Activated effector memory CD4-positive, alpha-beta T cell treated with anti-CD3 and anti-CD28 coated beads, Interleukin-2, amount 50 U/mL, for 16 hours (primary cell): ENCODE data around the gene LRP1-AS.

Experiments used
- DNase-seq: peaks from one replicate; pipeline ENCODE4 v3.0.0-alpha.2; 2020

LRP1-AS gene

DNA sequence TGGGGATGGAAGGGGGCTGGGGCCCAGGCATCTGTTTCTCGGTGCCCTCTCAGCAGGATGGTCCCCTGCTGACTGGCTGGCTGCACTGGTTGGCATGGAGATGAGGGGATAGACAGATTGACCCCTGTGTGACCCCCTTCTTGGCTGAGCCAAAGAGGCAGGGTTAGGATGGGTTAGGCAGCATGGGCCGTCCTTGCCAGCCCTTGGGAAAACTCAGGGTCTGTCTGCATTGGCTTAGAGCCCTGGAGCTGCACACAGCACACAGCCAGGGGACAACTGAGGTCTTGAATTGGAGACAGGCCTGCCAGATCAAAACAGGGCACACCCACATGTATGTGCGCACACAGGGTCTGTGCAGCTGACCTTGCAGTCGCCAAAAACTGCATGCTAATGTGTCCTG, 11.2 kb upstream of the LRP1-AS start:
- no peak for DNase-seq

DNA sequence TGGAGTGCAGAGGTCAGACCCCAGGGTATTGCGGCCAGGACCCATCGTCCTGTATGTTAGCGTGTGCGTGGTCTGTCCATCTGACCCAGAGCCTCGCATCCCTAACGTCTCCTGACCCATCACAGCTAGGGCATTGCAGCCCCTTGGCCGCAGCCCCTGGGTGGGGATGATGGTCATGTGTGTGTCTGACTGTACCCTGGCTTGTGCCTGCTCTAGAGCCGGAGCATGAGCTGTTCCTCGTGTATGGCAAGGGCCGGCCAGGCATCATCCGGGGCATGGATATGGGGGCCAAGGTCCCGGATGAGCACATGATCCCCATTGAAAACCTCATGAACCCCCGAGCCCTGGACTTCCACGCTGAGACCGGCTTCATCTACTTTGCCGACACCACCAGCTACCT, 10.8 kb upstream of the LRP1-AS start:
- no peak for DNase-seq

DNA sequence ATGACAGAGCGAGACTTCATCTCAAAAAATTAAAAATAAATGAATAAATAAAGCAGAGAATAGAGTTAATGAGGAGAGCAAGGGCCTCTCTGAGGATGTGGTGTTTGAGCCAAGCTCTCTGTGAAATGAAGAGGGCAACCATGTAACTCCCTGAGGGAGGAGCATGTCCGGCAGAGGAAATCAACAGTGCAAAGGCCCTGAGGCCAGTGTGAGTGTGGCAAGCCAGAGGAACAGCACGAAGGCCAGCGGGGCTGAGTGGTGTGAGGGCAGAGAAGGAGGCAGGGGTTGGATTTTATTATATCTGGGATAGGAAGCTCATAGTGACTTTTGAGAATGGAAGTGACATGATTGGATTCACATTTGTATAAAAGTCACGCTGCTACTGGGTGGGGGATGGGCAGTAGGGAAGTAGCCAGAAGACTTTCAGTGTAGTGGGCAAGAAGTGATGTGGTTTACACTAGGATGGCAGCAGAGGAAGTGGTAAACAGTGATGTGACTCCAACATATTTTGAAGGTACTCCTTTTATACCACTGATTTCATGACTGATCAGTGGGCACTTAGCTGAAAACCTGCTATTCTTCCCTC, 10.3 kb upstream of the LRP1-AS start:
- no peak for DNase-seq

DNA sequence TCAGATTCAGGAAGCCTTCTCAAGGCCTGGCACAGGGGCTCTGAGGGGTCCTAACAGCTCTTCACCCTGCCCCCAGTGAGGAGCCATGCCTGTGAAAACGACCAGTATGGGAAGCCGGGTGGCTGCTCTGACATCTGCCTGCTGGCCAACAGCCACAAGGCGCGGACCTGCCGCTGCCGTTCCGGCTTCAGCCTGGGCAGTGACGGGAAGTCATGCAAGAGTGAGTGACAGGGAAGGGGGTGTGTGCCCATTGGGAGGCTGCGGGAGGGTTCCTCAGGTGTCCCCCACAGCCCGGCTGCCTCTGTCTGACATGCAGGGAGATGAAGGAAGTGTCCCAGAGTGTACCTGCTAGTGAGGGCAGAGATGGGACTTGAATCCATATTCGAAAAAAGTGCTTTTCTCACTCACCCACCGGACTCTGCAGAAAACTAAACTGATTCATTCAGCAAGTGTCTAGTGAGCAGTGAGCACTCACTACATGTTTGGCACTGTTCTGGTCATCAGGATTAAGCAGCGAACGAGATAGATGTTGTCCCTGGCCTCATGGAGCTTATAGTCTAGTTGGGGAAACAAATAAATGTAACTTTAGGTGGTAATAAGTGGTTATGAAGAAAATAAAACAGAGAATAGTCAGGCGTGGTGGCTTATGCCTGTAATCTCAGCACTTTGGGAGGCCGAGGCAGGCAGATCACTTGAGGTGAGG, 9.4 kb upstream of the LRP1-AS start:
- DNase-seq: no peak

DNA sequence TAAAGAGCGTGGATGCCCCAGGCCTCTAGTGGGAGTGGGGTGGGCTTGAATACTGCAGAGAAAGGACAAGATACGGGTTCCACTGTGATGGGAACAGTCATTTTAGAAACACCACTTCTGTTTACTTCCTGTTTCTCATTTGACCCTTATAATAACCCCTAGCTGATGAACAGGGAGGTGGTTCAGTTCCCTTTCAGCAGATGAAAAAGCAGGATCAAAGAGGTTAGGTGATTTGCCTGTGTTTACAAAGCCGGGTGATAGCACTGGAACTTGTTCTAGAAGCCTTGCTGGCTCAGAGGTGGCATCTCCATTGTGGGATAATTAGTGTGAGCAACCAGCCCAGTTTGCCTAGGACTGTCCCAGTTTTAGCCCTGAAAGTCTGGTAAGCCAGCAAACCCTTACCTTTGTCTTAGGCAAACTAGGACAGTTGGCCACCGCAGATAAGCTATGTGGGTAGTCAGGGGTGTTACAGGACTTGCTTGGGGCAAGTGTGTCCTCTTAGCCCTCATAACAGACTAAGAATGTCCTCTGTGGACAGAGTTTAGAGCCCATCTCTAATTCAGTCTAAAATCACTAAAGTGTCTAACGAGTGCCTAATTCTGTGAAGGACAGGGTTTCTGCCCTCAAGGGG, 7.5 kb upstream of the LRP1-AS start:
- DNase-seq: no peak

DNA sequence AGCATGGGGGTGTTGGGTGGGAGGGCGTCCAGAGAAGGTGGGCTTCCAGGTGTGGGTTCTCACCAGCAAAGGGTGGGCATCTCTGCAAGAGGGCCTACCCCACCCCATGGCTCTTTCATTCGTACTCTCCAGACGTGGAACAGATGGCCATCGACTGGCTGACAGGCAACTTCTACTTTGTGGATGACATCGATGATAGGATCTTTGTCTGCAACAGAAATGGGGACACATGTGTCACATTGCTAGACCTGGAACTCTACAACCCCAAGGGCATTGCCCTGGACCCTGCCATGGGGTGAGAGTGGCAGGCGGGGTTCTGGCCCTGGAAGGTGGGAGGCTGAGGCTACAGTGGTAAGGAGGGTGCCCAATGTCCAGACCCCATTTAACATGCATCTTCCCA, 6.7 kb upstream of the LRP1-AS start:
- no peak for DNase-seq

DNA sequence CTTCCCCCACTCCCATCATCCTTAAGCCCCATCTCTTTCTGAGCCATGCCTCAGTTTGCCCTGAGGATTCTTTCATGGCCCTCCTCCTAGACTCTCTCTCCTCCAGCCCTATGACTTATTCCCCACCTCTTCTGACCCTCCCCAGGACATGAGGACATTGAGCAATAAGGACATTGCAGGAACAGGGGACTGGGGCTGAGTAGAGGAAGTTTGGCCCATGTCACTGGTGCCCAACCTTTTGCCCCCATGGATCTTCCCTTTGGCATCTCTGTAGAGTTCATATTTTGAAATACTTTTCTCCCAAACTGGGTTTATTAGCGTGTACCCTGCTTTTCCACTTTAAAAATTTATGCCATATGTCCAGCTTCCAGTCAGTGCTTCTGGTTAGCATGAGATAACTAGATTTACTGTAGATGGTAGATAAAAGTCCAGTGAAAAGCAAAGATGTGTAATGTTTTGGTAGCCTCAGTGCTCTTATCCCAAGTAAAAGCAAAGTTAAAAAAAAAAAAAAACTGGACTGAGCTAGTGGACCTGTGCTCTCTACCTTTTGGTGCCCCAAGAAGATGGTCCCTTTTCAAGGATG, 6.1 kb upstream of the LRP1-AS start:
- no peak for DNase-seq

DNA sequence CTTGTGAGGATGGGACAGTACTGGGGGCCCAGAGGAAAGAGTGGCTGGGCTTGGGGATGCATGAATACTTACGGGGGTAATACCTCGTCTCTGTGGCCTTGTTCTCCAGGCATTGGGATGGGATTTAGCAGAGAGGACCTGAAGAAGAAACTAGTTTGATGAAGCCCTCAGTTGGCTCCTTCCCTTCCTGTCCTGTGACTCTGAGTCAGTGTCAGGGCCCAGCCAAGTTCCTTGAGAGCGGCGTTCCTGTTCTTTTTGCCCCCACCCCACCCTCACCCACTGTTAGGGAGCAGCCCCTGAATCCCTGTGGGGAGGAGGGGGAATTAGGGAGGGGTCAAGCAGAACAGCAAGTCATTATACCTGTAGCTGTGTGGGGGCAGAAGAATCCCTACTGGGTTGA, 5.2 kb upstream of the LRP1-AS start:
- no peak for DNase-seq

DNA sequence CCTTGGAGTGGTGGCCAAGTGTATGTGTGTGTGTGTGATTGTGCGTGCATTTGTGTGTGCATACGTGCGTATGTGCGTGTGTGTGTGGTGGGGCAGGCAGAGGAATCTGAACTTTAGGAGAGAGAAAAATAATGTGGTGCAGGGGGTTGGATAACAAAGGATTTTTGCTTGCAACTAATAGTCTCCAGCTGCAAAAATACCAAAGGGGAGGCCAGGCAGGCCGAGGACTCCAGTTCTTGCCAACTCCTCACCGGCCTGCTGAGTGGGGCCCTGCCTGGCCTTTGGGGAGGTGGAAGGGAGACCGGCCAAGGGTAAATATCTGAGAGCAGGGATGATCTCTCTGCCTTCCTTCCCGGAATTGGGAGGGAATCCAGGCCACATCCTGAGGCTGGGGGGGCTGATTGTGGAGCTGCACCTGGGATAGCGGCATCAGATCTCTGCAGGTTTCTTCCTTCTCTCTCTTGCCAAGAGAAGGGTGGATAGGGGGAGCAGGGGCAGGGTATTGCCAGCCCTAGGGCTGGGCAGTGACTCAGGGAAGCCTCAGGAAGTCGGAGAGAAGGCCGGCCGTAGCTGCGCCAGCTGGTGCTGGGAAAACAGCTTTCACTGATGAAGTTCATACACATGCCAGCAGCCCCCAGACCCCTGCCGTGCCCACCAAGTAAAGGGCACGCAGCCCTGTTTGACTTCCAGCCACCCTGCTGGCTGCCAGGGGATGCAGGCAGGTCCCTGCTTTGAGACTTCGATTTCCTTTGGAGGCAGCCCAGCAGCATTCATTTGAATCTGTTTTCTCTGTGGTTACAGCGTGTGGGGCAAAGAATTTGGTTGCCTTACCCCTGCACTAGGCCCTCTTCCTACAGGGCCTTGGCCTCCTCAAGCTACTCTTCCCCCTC, 4.6 kb upstream of the LRP1-AS start:
- DNase-seq: no peak

DNA sequence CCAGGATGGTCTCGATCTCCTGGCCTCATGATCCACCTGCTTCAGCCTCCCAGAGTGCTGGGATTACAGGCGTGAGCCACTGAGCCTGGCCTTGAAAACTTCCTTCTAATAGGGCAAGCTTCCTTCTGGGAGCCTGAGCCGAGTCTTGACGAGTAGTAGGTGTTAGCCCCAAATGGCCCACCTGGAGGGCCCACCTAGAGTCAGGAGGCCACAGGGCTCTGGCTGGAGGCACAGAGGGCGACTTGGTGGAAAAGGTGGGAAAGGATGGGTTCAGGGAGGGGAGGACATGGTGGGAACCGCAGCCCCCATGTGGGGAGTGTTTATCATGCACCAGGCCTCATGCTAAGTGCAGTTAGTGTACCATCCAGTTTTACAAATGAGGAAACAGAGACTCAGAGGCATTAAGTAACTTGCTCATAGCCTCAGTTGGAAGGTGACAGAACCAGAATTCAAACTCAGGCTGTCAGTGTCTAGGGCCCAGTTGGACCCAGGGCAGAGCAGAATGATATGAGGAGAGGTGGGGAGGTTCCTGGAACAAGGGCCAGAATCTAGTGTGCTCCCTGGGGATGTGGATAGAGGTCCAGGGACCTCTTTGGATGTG, 3.1 kb upstream of the LRP1-AS start:
- no peak for DNase-seq

DNA sequence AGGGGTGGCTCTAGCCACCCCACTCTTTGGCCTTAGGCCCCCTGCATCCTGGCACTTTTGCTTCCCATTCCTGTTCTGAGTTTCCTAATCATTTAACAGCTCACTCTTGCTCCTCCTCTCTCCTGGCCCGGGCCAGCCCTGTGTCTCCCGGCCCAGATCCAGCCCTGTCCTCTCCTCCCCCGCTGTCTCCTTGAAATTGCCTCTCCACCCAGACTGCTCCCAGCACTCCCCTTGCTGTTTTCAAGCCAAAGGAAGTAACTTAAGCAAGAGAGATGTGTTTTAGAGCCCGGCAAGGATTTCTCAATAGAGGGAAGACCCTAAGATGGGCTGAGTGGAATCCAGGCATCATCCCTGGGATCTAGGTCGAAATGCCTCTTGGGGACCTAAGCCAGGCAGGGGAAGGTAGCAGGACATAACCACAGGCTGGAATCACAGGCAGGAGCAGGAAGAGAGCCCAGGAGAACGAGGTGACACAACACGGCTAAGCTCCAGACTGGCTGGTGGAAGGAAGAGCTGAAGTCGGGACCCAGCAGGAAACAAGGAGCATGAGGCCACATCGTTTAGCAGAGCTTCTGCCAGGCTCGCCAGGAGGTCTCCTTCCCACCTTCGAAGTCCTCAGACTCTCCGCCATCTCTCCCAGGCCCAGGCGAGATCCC, 2.0 kb upstream of the LRP1-AS start:
- DNase-seq: no peak

DNA sequence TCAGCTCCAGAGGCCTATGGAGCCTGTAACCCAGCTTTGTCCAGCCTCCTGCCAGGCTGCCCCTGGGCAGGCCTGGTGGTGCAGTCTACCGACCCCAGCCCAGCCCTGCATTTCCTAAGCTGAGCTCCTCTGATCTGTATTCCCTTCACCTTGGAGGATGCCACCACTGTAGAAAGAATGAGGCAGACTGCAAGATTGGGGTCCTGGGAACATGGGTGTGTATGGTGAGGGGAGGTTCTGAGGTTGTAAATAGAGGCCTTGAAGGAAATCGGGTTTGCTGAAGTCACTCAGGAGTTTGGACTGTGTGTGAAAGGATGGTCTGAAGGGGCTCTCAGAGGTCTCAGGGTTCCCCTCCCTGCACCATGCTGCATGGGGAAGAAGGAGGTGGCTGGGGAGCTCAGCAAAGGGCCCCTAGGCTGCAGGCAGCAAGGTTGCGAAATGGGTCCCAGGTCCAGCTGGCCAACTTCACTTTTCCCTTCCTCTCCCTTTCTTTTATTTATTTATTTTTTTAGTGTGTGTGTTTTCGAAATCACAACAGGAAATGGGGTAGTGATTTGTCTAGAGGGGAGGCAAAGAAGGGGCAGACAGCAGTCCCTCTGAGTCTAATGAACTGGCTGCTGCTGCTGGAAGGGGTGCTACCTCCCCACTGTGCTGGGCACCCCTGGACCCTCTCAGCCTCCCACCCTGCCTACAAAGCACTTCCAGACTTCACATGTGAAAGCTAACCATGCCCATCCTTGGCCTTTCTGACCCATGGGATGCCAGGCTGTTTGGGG, 1.2 kb upstream of the LRP1-AS start:
- no peak for DNase-seq

DNA sequence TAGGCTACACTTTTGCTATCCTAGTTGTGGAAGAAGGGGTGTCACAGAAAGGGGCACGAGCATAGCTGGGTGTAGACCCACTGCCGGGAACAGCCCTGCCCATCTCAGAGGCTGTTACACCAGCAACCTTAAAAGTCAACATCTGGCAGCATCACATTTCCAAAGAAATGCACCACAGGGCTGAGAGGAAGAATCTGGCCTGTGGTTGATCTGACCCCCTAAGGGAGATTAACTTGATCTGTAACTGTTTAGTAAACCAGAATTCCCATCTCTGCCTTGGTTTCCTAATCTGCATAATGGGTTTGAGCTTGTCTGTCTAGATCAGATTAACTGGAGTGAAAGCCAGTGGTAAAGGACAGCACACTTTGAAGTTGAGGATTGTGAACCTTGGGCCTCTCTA, 1.3 kb downstream of the LRP1-AS start:
- no peak for DNase-seq

DNA sequence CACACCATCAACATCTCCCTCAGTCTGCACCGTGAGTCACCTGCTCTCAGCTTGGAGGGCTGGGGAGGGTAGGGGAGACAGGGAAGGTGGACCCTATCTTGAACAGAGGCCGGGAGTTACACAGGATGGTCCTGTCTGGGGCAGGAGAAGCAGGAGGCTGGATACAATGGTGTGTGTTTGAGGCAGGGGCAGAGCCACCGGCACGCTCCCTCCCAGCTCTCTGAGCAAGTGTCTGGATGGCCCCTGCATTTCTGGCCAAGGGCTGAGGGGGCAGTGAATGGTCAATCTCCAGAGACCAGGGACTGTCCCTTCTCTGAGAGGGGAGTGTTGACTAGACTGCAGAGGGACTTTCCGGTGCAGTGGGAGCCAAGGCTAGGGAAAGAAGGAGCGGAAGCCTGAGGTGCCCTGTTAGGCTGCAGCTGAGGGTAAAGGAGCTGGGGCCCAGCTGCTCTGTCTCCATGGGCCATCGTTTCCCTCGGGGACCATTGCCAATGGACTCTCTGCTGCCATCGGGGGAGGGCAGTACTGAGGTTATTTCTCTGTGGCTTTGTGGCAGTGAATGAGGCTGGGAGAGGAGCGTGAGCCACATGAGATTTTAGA, 1.9 kb downstream of the LRP1-AS start:
- DNase-seq: no peak

DNA sequence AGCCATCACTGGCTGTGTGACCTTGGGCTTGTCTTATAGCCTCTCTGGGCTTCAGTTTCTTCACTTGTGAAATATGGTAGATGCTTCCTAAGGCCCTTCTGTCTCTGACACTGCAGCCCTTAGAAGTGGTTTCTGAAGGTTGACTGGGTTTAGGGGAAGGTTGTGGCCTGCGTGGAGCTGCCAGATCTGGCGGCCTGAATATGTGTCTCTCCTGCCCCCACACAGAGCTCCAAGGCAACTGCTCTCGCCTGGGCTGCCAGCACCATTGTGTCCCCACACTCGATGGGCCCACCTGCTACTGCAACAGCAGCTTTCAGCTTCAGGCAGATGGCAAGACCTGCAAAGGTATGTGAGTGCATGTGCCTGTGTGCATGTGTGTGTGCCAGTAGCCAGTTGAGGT, 4.0 kb downstream of the LRP1-AS start:
- no peak for DNase-seq

DNA sequence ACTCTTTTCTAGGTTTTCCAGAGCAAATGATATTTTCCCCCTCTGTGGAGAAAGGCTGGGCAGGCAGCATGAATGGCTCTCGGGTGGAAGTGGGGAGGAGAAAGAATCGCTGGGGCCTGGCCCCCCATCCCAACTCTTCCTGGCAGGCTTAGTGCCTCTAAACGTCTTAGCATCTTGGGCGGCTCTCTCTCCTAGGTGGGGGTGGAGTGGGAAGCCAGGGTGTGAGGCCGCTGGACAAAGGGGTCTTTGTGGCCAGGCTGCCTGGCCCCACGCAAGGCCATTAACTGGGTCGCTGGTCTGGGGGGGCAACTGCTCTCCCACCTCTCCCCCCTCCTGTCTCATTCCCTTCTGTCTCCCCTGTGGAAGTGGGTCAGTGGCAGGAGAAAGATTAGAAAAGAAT, 4.7 kb downstream of the LRP1-AS start:
- DNase-seq: no peak

DNA sequence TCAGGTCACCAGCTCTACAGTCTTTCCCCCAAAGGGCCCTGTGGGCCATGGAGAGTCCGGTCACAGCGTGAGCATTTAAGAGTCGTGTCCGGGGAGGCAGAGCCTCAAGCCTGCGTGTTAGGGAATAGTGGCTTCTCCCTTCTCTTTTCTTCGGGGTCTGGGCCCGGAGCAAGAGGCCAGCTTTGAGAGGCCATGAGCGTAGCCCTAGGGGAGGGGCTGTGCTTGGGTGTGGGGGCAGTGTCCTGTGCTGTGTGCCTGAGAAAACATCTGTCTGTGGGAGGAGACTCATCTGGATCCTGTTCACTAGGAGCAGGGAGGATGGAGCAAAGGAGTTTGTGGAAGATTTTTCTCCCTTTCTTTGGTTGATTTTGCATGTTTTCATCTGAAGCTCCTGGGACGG, 5.3 kb downstream of the LRP1-AS start:
- DNase-seq: no peak

DNA sequence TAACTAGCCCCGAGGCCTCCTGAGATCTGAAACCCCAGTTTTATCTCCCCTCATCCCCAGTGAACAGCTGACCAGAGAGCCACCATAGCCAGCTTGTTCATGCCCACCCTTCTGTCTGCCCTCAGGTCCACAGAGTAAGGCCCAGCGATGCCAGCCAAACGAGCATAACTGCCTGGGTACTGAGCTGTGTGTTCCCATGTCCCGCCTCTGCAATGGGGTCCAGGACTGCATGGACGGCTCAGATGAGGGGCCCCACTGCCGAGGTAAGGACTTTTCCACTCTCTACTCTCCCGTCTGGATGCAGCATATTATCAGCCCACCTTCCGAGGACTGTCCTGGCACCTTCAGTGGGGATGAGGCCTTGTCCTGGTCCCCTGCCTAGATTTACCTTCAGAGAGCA, 6.2 kb downstream of the LRP1-AS start:
- DNase-seq: no peak

DNA sequence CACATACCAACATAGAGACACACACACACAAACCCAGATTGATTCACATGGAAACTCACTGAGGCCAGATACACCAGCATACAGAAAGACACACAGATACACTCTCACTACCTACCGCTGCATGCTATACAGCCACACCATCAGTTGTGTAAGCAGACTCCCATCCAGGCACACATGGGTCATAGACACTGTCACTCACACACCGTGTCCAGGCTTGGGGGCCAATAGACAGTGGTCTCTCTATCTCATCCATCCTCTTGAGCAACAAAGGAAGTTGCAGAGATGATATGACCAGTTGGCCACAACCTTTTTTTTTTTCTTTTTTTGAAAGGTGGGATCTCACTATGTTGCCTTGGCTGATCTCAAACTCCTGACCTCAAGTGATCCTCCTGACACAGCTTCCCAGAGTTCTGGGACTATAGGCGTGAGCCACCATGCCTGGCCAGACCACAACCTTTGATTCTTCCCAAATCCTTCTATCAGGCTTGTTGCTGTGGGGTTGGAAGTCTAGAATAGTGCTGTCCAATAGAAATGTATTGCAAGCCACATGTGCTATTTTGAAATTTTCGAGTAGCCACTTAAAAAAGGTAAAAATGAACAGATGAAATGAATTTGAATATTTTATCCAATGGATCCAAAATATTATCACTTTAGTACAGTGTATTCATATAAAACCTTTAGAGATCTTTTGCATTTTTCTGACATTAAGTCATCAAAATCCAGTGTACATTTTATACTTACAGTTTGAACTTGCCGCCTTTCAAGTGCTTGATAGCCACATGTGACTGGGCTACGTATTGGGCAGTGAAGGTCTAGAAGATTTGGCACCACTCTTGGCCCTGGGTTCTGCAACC, 7.4 kb downstream of the LRP1-AS start:
- DNase-seq: no peak
